Measurements from ENCODE around the gene LSM3. TPM values are rescaled to one million over a fixed set of nuclear protein-coding genes. Genes with fewer than 3 reads are reported as not detected.
A peak's percentile ranks its signal among the peaks of the same experiment; 100 is the strongest.

The LSM3 gene
- total and polyA plus RNA-seq, 9 of the 15 experiments (the other 6 are each of a cell fraction or from before 2014, with no cell fraction given): 33.8 to 203 (median 61.2) TPM

- TF ChIP-seq ZKSCAN8 (CRISPR knock-in tag; IDR thresholded peaks at IDR 0.05) (no peak), ZNF445 (CRISPR knock-in tag; IDR thresholded peaks at IDR 0.05; ENCODE audit: low read depth) (no peak), CEBPZ (IDR thresholded peaks at IDR 0.05; ENCODE audit: borderline replicate concordance, low read depth, low read length) (no peak), RFX5 (IDR thresholded peaks at IDR 0.05; ENCODE audit: low read depth, low read length) (no peak), ZNF354B (CRISPR knock-in tag; IDR thresholded peaks at IDR 0.05) (peak; percentile 71; the same call in 1 of the 2 replicates), MYBL2 (IDR thresholded peaks at IDR 0.05; ENCODE audit: low read depth) (no peak), MYBL2 (CRISPR knock-in tag; IDR thresholded peaks at IDR 0.05; ENCODE audit: borderline replicate concordance) (no peak), HDGF (IDR thresholded peaks at IDR 0.05) (no peak), MEF2A (IDR thresholded peaks at IDR 0.05; ENCODE audit: control insufficient read depth, low read depth, low read length) (no peak), TRIM24 (IDR thresholded peaks at IDR 0.05) (0 out of 4 replicates have a peak, but pooled peaks of 1 of the 2 experiments have one; percentile 43), KLF10 (CRISPR knock-in tag; IDR thresholded peaks at IDR 0.05) (no peak), TRIM28 (IDR thresholded peaks at IDR 0.05) (peak; percentile 65; the same call in 1 of the 2 replicates), GABPA (tag; conservative IDR thresholded peaks at IDR 0.05; ENCODE audit: low read depth) (no peak), YY1 (IDR thresholded peaks at IDR 0.05; ENCODE audit: borderline replicate concordance in 1 of 3, control insufficient read depth in 1 of 3, extremely low read depth in 1 of 3, insufficient read depth in 3 of 3, insufficient read length in 1 of 3, insufficient replicate concordance in 2 of 3, low read depth in 1 of 3, low read length in 2 of 3) (no peak), TAL1 (IDR thresholded peaks at IDR 0.05) (no peak), SRSF9 (IDR thresholded peaks at IDR 0.05; ENCODE audit: borderline replicate concordance, low read depth, low read length) (no peak), HDAC2 (IDR thresholded peaks at IDR 0.05) (no peak), GTF2F1 (IDR thresholded peaks at IDR 0.05; ENCODE audit: low read depth, low read length) (no peak), CBX3 (IDR thresholded peaks at IDR 0.05; ENCODE audit: borderline replicate concordance in 1 of 2, low read length in 2 of 2) (peak in 1 of 2 experiments; percentile 84; a peak in 2 of 3 replicates)
- TF ChIP-seq, protein P1, sequence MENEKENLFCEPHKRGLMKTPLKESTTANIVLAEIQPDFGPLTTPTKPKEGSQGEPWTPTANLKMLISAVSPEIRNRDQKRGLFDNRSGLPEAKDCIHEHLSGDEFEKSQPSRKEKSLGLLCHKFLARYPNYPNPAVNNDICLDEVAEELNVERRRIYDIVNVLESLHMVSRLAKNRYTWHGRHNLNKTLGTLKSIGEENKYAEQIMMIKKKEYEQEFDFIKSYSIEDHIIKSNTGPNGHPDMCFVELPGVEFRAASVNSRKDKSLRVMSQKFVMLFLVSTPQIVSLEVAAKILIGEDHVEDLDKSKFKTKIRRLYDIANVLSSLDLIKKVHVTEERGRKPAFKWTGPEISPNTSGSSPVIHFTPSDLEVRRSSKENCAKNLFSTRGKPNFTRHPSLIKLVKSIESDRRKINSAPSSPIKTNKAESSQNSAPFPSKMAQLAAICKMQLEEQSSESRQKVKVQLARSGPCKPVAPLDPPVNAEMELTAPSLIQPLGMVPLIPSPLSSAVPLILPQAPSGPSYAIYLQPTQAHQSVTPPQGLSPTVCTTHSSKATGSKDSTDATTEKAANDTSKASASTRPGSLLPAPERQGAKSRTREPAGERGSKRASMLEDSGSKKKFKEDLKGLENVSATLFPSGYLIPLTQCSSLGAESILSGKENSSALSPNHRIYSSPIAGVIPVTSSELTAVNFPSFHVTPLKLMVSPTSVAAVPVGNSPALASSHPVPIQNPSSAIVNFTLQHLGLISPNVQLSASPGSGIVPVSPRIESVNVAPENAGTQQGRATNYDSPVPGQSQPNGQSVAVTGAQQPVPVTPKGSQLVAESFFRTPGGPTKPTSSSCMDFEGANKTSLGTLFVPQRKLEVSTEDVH (IDR thresholded peaks at IDR 0.05; ENCODE audit: low read depth, partially characterized antibody): no peak
- TF ChIP-seq, protein P2, sequence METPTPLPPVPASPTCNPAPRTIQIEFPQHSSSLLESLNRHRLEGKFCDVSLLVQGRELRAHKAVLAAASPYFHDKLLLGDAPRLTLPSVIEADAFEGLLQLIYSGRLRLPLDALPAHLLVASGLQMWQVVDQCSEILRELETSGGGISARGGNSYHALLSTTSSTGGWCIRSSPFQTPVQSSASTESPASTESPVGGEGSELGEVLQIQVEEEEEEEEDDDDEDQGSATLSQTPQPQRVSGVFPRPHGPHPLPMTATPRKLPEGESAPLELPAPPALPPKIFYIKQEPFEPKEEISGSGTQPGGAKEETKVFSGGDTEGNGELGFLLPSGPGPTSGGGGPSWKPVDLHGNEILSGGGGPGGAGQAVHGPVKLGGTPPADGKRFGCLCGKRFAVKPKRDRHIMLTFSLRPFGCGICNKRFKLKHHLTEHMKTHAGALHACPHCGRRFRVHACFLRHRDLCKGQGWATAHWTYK (CRISPR knock-in tag; IDR thresholded peaks at IDR 0.05): no peak
- TF ChIP-seq, protein P3, sequence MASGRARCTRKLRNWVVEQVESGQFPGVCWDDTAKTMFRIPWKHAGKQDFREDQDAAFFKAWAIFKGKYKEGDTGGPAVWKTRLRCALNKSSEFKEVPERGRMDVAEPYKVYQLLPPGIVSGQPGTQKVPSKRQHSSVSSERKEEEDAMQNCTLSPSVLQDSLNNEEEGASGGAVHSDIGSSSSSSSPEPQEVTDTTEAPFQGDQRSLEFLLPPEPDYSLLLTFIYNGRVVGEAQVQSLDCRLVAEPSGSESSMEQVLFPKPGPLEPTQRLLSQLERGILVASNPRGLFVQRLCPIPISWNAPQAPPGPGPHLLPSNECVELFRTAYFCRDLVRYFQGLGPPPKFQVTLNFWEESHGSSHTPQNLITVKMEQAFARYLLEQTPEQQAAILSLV (tag; IDR thresholded peaks at IDR 0.05): no peak
These were observed 42.3 kb downstream of the LSM3 start (continued) for GRCh38 chr3:14220933-14221332.

Measured in K562 (cell line).